Hepatocyte (in vitro differentiated cells): ENCODE data around the gene TMBIM1. TPM values are rescaled to one million over a fixed set of nuclear protein-coding genes. Genes with fewer than 3 reads are reported as not detected.

ENCODE experiments used
- DNase-seq: peaks from one replicate; pipeline ENCODE4 v3.0.0-alpha.2; 2016; ENCODE audit warnings: low spot score
- H2AFZ ChIP-seq: fragments of 200-600 bp; sonication (generic); 2 replicates; pipeline ENCODE4 v1.6.0; 2016; ENCODE audit warnings: antibody characterized with exemption, mild to moderate bottlenecking
- H3K27ac ChIP-seq: fragments of 200-600 bp; sonication (generic); 2 replicates; pipeline ENCODE4 v1.5.1; 2016; ENCODE audit warnings: mild to moderate bottlenecking
- H3K27me3 ChIP-seq: fragments of 200-600 bp; sonication (generic); 2 replicates; pipeline ENCODE4 v1.6.1; 2016
- H3K36me3 ChIP-seq: fragments of 200-600 bp; sonication (generic); replicated peaks from 2 replicates; pipeline ENCODE4 v1.5.1; 2016; ENCODE audit warnings: low read depth; ENCODE audit not compliant: insufficient read depth
- H3K4me1 ChIP-seq: fragments of 200-600 bp; sonication (generic); 2 replicates; pipeline ENCODE4 v1.5.1; 2016; ENCODE audit warnings: mild to moderate bottlenecking, moderate library complexity; ENCODE audit not compliant: insufficient read depth
- H3K4me2 ChIP-seq: fragments of 200-600 bp; sonication (generic); 2 replicates; pipeline ENCODE4 v1.6.0; 2016
- H3K4me3 ChIP-seq: fragments of 200-600 bp; sonication (generic); 2 replicates; pipeline ENCODE4 v1.5.1; 2016; ENCODE audit warnings: mild to moderate bottlenecking
- H3K79me2 ChIP-seq: fragments of 200-600 bp; sonication (generic); 2 replicates; pipeline ENCODE4 v1.6.0; 2017; ENCODE audit warnings: mild to moderate bottlenecking
- H3K9me2 ChIP-seq: fragments of 200-600 bp; sonication (generic); replicated peaks from 2 replicates; pipeline ENCODE4 v1.6.0; 2017; ENCODE audit warnings: mild to moderate bottlenecking; ENCODE audit not compliant: insufficient read depth
- H3K9me3 ChIP-seq: fragments of 200-600 bp; sonication (generic); 2 replicates; pipeline ENCODE4 v1.5.1; 2016; ENCODE audit warnings: low read depth, mild to moderate bottlenecking
- H4K20me1 ChIP-seq: fragments of 200-600 bp; sonication (generic); 2 replicates; pipeline ENCODE4 v1.6.0; 2016; ENCODE audit warnings: mild to moderate bottlenecking; ENCODE audit not compliant: insufficient read depth, poor library complexity, severe bottlenecking
- EZH2 ChIP-seq: fragments of 200-600 bp; sonication (generic); IDR thresholded peaks from 2 replicates; pipeline ENCODE4 v1.6.1; 2016; ENCODE audit warnings: antibody characterized with exemption, mild to moderate bottlenecking, borderline replicate concordance
- EZH2phosphoT487 ChIP-seq: fragments of 200-600 bp; sonication (generic); IDR thresholded peaks from one replicate; pipeline ENCODE4 v1.6.1; 2018; ENCODE audit warnings: antibody characterized with exemption, mild to moderate bottlenecking, low read depth, moderate library complexity; ENCODE audit not compliant: unreplicated experiment, severe bottlenecking
- WGBS: methylation state at CpG from one replicate; pipeline ENCODE4 v1.1.6; 2016; ENCODE audit warnings: low lambda C conversion rate; ENCODE audit errors: missing lambda C conversion rate; 5-methylcytosine and 5-hydroxymethylcytosine counted together
- polyA plus RNA-seq: library from polyadenylated mRNA; unstranded; fragments of >200 nt; fragmentation: Nextera tagmentation; extraction: Ambion mirVana; gene quantifications from 2 replicates; pipeline ENCODE4 v1.2.1, GENCODE V29; 2016
- total RNA-seq: library from RNA; depleted of rRNA; stranded (reverse); fragments of >200 nt; gene quantifications from 2 replicates; pipeline ENCODE4 v1.2.3, GENCODE V29; 2014
- TF ChIP-seq, protein P1 (sequence below): fragments of 200-600 bp; sonication (generic); IDR thresholded peaks from 2 replicates; pipeline ENCODE4 v1.5.1; 2016; ENCODE audit warnings: antibody characterized with exemption, mild to moderate bottlenecking; ENCODE audit not compliant: poor library complexity

TMBIM1 gene
- total and polyA plus RNA-seq, 2 experiments from 2014 or later = 224 to 302 TPM

DNA sequence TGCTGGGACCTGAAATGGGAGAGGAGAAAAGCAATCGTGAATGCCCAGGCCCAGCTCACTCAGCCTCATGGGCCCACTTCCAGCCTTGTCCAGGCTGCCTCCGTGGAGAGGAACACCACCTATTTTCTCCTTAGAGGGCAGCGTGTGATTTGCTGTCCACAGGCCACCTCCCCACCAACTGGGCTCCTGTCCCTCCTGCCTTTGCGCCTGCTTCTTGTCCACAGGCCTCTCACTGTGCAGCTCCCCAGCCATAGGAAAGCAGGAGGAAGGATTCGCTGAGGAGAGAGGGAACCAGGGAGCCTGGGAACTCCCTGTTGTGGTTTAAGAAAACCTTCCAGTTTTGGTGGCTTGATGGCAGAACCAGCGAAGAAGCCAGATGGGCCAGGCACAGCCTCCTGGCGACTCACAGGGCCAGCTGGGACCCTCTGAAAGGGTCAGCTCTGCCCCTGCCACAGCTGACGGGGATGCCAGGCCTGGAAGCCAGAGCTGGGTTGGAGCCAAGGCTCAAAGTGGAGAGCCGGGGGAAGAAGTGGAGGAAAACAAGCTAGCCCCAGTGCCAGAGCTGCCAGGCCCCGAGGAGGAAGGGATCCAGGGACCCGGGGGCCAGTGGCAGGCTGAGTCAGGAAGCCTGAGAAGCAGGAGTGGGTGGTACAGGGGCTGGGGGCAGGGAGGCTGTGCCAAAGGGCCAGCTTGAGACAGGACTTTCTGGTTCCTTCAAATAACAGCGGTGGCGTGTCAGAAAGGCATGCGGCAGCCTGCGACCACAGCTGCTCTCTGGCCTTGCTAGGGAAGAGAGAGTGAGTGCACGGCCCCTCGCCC lies 9.9 kb downstream of the TMBIM1 start:
- WGBS = 72% methylated on average over 13 of the region's 17 CpGs
- peak; percentile 54 for DNase-seq
- Histone ChIP-seq H3K27me3 (no peaks in the 10 kb centered on the region), H3K4me2 (no peak overlapping the region), H3K4me1 (peaks cover 43% of the 10 kb centered on the region), H3K27ac (peak overlapping the region; percentile 93), H3K79me2 (peaks cover 66% of the 10 kb centered on the region), H3K36me3 (no peaks in the 10 kb centered on the region), H3K9me3 (no peaks in the 10 kb centered on the region), H3K9me2 (no peaks in the 10 kb centered on the region), H2AFZ (no peak overlapping the region), H3K4me3 (no peak overlapping the region), H4K20me1 (peaks cover 46% of the 10 kb centered on the region)
- TF ChIP-seq EZH2phosphoT487 = no peak
- no peak for TF ChIP-seq EZH2
- TF ChIP-seq, protein P1, sequence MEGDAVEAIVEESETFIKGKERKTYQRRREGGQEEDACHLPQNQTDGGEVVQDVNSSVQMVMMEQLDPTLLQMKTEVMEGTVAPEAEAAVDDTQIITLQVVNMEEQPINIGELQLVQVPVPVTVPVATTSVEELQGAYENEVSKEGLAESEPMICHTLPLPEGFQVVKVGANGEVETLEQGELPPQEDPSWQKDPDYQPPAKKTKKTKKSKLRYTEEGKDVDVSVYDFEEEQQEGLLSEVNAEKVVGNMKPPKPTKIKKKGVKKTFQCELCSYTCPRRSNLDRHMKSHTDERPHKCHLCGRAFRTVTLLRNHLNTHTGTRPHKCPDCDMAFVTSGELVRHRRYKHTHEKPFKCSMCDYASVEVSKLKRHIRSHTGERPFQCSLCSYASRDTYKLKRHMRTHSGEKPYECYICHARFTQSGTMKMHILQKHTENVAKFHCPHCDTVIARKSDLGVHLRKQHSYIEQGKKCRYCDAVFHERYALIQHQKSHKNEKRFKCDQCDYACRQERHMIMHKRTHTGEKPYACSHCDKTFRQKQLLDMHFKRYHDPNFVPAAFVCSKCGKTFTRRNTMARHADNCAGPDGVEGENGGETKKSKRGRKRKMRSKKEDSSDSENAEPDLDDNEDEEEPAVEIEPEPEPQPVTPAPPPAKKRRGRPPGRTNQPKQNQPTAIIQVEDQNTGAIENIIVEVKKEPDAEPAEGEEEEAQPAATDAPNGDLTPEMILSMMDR = no peak

DNA sequence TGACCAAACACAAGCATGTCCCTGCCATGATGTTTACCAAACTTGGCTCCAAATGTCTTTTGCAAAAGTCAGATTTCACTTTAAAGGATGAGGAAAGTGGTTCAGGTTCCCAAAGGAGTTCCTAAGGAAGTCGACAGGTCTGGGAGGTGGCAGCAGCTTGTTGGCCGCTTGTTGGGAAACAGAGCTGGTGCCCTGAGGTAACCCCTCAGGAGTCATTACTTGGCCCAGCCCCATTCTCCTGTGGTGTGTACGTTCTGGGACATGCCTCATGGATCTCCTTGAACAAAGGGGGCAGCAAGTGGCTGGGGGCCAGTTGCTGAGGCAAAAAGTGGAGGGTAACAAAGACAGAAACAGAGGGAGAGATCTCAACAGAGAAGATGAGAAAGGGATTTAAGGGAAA lies 10.9 kb downstream of the TMBIM1 start:
- H3K27ac ChIP-seq = peak overlapping the region; percentile 1
- no peaks in the 10 kb centered on the region for H3K27me3 ChIP-seq
- H3K9me2 ChIP-seq = no peaks in the 10 kb centered on the region
- H3K4me1 ChIP-seq = peaks cover 40% of the 10 kb centered on the region
- no peaks in the 10 kb centered on the region for H3K9me3 ChIP-seq
- no peak overlapping the region for H3K4me3 ChIP-seq
- H3K4me2 ChIP-seq = no peak overlapping the region
- TF ChIP-seq, protein P1 = no peak
- TF ChIP-seq EZH2phosphoT487 (no peak), EZH2 (no peak)
- H3K36me3 ChIP-seq = no peaks in the 10 kb centered on the region
- peaks cover 46% of the 10 kb centered on the region for H4K20me1 ChIP-seq
- H3K79me2 ChIP-seq = peaks cover 66% of the 10 kb centered on the region
- WGBS = 79% methylated on average over 3 of the region's 3 CpGs
- no peak overlapping the region for H2AFZ ChIP-seq
- DNase-seq = no peak

DNA sequence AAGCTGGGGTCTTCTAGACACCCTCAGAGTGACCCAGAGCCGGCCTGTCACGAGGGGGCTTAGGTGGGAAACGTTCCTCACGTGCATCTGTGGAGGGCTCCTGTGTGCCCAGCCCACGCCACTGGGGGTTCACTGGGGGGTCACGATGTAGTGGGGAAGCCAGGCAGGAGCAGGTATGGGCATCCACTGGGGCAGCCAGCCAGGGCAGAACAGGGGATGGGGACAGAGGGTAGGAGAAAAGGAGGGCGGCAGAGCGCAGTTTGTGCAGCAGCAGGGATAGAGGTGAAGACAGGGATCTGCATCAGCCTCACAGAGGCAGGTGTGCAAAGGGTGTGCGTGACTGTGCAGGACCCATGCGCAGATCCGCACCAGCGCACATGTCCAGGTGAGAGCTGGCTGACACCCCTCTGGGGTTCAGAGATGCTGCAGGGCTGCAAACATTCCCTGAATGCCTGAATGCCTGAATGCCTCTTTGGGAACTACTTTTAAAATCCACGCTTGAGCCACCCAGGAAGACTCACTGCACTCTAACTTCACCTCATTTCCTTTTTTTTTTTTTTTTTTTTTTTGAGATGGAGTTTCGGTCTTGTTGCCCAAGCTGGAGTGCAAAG lies 11.9 kb downstream of the TMBIM1 start:
- no peak overlapping the region for H2AFZ ChIP-seq
- no peak overlapping the region for H3K4me3 ChIP-seq
- no peaks in the 10 kb centered on the region for H3K9me3 ChIP-seq
- no peak overlapping the region for H3K27ac ChIP-seq
- H3K79me2 ChIP-seq = peaks cover 55% of the 10 kb centered on the region
- no peak overlapping the region for H3K4me2 ChIP-seq
- H3K4me1 ChIP-seq = peaks cover 29% of the 10 kb centered on the region
- H3K9me2 ChIP-seq = no peaks in the 10 kb centered on the region
- WGBS = 95% methylated on average over 13 of the region's 14 CpGs
- no peak for DNase-seq
- TF ChIP-seq EZH2phosphoT487 (no peak), EZH2 (no peak)
- TF ChIP-seq, protein P1 = no peak
- peaks cover 39% of the 10 kb centered on the region for H4K20me1 ChIP-seq
- no peaks in the 10 kb centered on the region for H3K27me3 ChIP-seq
- H3K36me3 ChIP-seq = no peaks in the 10 kb centered on the region
